ENCODE results near the gene ZNF689. TPM values are rescaled to one million over a fixed set of nuclear protein-coding genes. Genes with fewer than 3 reads are reported as not detected.

ZNF689 gene
- total and polyA plus RNA-seq, 2 of the 13 experiments (the other 11 are each of a cell fraction or from before 2014, with no cell fraction given) = 9.7 to 19.5 TPM

DNA sequence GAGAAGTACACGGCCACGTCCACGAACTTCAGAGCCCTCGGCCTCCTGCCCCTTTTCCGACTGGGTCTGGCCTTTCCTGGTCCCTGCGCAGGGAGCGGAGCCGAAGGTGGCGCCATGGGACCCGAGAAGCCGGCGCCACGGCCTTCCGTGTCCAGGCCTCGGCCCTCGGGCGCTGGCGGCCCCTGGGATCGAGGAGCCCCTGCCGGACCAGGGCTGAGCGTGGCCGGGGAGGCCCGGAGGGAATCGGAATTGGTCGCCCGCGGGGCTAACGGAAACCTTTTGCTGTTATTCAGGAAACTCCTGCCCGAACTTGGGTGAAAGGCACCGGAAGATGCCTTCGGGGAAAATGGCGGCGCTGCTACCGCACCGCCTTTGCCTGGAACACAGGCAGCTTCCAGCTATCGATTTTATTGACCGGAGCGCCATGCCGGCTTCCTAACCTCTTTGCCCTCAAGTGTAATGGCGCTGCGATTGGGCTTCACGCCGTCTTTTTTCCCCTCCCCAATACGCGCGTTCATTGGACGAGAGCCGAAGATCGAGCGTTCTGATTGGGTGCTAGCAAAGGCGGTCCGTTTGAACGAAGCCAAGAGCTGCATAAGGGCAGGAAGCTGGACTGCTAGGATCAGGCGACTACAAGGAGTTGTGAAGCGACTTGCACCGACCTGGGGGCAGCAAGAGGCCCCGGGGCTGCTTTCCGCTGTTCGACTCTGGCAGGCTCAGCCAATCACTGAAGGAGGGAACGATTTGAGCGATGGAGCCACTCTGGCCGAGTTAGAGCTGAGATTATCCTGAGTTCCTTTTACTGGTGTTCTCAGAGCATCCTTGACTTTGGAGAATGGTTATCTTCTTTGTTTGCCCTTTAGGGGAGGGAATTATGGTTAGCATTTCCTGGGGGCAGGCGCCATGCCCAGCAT is at the start of gene ZNF689 (continued):
- TF ChIP-seq NR2F6 (IDR thresholded peaks at IDR 0.05) = peak; percentile 74; the same call in 1 of the 2 replicates
- peak; percentile 58; the same call in 1 of the 2 replicates for TF ChIP-seq NR2F6 (CRISPR knock-in tag; IDR thresholded peaks at IDR 0.05)
- peak; percentile 79; the same call in 1 of the 2 replicates for TF ChIP-seq RXRA (CRISPR knock-in tag; IDR thresholded peaks at IDR 0.05)
- peak; percentile 87; the same call in 1 of the 2 replicates for TF ChIP-seq ZNF563 (CRISPR knock-in tag; IDR thresholded peaks at IDR 0.05)
- TF ChIP-seq ZNF660 (CRISPR knock-in tag; IDR thresholded peaks at IDR 0.05; ENCODE audit: borderline replicate concordance, low read depth) = no peak; the same call in 1 of the 2 replicates
- TF ChIP-seq MTA3 (CRISPR knock-in tag; IDR thresholded peaks at IDR 0.05) = 0 out of 2 replicates have a peak, but pooled peaks have one; percentile 64
- TF ChIP-seq, protein P1, sequence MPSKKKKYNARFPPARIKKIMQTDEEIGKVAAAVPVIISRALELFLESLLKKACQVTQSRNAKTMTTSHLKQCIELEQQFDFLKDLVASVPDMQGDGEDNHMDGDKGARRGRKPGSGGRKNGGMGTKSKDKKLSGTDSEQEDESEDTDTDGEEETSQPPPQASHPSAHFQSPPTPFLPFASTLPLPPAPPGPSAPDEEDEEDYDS (CRISPR knock-in tag; IDR thresholded peaks at IDR 0.05) = peak; percentile 89
- peak; percentile 40; the same call in 1 of the 2 replicates for TF ChIP-seq PITX1 (CRISPR knock-in tag; IDR thresholded peaks at IDR 0.05)
- TF ChIP-seq SRY (CRISPR knock-in tag; IDR thresholded peaks at IDR 0.05) = peak; percentile 97
- TF ChIP-seq ZNF577 (CRISPR knock-in tag; IDR thresholded peaks at IDR 0.05; ENCODE audit: borderline replicate concordance, low read depth) = peak; percentile 71; the same call in 1 of the 2 replicates
- peak; percentile 80; the same call in 1 of the 2 replicates for TF ChIP-seq ZFP36L1 (CRISPR knock-in tag; IDR thresholded peaks at IDR 0.05)
- no peak for TF ChIP-seq JUND (CRISPR knock-in tag; IDR thresholded peaks at IDR 0.05)
- TF ChIP-seq, protein P2, sequence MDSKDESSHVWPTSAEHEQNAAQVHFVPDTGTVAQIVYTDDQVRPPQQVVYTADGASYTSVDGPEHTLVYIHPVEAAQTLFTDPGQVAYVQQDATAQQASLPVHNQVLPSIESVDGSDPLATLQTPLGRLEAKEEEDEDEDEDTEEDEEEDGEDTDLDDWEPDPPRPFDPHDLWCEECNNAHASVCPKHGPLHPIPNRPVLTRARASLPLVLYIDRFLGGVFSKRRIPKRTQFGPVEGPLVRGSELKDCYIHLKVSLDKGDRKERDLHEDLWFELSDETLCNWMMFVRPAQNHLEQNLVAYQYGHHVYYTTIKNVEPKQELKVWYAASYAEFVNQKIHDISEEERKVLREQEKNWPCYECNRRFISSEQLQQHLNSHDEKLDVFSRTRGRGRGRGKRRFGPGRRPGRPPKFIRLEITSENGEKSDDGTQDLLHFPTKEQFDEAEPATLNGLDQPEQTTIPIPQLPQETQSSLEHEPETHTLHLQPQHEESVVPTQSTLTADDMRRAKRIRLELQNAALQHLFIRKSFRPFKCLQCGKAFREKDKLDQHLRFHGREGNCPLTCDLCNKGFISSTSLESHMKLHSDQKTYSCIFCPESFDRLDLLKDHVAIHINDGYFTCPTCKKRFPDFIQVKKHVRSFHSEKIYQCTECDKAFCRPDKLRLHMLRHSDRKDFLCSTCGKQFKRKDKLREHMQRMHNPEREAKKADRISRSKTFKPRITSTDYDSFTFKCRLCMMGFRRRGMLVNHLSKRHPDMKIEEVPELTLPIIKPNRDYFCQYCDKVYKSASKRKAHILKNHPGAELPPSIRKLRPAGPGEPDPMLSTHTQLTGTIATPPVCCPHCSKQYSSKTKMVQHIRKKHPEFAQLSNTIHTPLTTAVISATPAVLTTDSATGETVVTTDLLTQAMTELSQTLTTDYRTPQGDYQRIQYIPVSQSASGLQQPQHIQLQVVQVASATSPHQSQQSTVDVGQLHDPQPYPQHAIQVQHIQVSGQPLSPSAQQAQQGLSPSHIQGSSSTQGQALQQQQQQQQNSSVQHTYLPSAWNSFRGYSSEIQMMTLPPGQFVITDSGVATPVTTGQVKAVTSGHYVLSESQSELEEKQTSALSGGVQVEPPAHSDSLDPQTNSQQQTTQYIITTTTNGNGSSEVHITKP (CRISPR knock-in tag; IDR thresholded peaks at IDR 0.05; ENCODE audit: low read depth) = peak; percentile 64; the same call in 1 of the 2 replicates
- peak; percentile 77 for TF ChIP-seq ZNF253 (CRISPR knock-in tag; IDR thresholded peaks at IDR 0.05; ENCODE audit: borderline replicate concordance)
- peak; percentile 68; the same call in 1 of the 2 replicates for TF ChIP-seq ZFP41 (CRISPR knock-in tag; IDR thresholded peaks at IDR 0.05; ENCODE audit: borderline replicate concordance)
- TF ChIP-seq, protein P3, sequence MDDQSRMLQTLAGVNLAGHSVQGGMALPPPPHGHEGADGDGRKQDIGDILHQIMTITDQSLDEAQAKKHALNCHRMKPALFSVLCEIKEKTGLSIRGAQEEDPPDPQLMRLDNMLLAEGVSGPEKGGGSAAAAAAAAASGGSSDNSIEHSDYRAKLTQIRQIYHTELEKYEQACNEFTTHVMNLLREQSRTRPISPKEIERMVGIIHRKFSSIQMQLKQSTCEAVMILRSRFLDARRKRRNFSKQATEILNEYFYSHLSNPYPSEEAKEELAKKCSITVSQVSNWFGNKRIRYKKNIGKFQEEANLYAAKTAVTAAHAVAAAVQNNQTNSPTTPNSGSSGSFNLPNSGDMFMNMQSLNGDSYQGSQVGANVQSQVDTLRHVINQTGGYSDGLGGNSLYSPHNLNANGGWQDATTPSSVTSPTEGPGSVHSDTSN (CRISPR knock-in tag; IDR thresholded peaks at IDR 0.05; ENCODE audit: borderline replicate concordance) = no peak; the same call in none of the 2 replicates
- TF ChIP-seq, protein P4, sequence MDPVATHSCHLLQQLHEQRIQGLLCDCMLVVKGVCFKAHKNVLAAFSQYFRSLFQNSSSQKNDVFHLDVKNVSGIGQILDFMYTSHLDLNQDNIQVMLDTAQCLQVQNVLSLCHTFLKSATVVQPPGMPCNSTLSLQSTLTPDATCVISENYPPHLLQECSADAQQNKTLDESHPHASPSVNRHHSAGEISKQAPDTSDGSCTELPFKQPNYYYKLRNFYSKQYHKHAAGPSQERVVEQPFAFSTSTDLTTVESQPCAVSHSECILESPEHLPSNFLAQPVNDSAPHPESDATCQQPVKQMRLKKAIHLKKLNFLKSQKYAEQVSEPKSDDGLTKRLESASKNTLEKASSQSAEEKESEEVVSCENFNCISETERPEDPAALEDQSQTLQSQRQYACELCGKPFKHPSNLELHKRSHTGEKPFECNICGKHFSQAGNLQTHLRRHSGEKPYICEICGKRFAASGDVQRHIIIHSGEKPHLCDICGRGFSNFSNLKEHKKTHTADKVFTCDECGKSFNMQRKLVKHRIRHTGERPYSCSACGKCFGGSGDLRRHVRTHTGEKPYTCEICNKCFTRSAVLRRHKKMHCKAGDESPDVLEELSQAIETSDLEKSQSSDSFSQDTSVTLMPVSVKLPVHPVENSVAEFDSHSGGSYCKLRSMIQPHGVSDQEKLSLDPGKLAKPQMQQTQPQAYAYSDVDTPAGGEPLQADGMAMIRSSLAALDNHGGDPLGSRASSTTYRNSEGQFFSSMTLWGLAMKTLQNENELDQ (CRISPR knock-in tag; IDR thresholded peaks at IDR 0.05; ENCODE audit: borderline replicate concordance) = no peak
- peak; percentile 92 for TF ChIP-seq ZNF792 (CRISPR knock-in tag; IDR thresholded peaks at IDR 0.05)
- TF ChIP-seq ZNF776 (CRISPR knock-in tag; IDR thresholded peaks at IDR 0.05) = peak; percentile 97; the same call in 1 of the 2 replicates
- TF ChIP-seq MED13 (CRISPR knock-in tag; IDR thresholded peaks at IDR 0.05) = peak; percentile 1; the same call in 1 of the 2 replicates
- no peak for TF ChIP-seq MAFK (conservative IDR thresholded peaks at IDR 0.05 in 1 of 2, IDR thresholded peaks at IDR 0.05 in 1 of 2; ENCODE audit: low read length in 2 of 2)
- no peak for TF ChIP-seq ZNF10 (CRISPR knock-in tag; IDR thresholded peaks at IDR 0.05; ENCODE audit: borderline replicate concordance, low read depth)

Measured in HepG2 (cell line).